Measurements from ENCODE around the gene TBC1D4. TPM values are rescaled to one million over a fixed set of nuclear protein-coding genes. Genes with fewer than 3 reads are reported as not detected.

The TBC1D4 gene
- total and polyA plus RNA-seq, 2 donors (not counting 1 experiment from before 2014, with no cell fraction given), result 10.3 to 15.4 TPM

DNA sequence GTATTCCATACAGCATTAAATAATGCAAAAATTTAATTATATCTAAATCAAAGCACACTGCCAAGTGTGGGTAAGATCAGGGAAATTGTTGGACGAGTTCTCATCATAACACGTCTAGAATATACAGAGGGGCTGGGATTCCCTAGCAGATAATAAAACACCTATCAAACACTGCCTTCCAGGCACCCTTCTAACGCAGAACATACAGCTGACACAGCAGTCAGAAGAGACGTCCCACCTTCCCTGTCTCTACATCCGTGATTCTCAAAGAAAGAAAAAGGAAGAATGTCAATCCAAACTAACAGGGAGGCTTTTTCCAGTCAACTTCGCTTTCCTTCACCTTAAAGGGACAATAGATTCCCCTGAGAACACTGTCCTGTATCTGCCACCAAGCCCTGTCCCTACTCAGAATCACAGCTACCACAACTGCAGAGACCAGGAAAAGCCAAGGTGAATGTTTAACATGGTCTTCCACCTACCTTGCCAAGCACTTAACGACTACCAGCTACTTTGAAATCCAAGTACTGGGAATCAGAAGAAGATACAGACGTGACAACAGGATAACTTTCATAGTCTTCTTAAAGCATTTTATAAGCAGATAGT lies 38.5 kb downstream of the TBC1D4 start:
- H3K4me1 ChIP-seq (ENCODE audit: control insufficient read depth, extremely low read depth, insufficient read depth, low read length), result peaks cover 4% of the 10 kb centered on the region
- no peak overlapping the region for H3K4me2 ChIP-seq (ENCODE audit: extremely low read depth, insufficient read depth, low read length)
- H4K20me1 ChIP-seq (ENCODE audit: control insufficient read depth, extremely low read depth, insufficient read depth, low read length), result no peaks in the 10 kb centered on the region
- no peaks in the 10 kb centered on the region for H3K27me3 ChIP-seq (ENCODE audit: control insufficient read depth, insufficient read depth, low read length)
- H2AFZ ChIP-seq (ENCODE audit: low read length), result no peak overlapping the region
- H3K79me2 ChIP-seq (ENCODE audit: control insufficient read depth, insufficient read depth, low read length), result no peaks in the 10 kb centered on the region
- no peak for DNase-seq (ENCODE audit: low read depth in 2 of 2)
- H3K36me3 ChIP-seq (ENCODE audit: control insufficient read depth, insufficient read depth, low read length), result no peaks in the 10 kb centered on the region
- no peak overlapping the region for H3K9ac ChIP-seq (ENCODE audit: insufficient read depth, low read length)
- H3K9me3 ChIP-seq (ENCODE audit: control insufficient read depth, insufficient read depth, low read depth, low read length), result no peaks in the 10 kb centered on the region
- H3K4me3 ChIP-seq (replicated peaks in 1 of 4; ENCODE audit: control extremely low read depth in 1 of 4, insufficient read depth in 1 of 4, low read depth in 3 of 4, low read length in 4 of 4), result no peak overlapping the region
- no peak overlapping the region for H3K27ac ChIP-seq (ENCODE audit: insufficient read depth, low read length)
- TF ChIP-seq, protein P1, sequence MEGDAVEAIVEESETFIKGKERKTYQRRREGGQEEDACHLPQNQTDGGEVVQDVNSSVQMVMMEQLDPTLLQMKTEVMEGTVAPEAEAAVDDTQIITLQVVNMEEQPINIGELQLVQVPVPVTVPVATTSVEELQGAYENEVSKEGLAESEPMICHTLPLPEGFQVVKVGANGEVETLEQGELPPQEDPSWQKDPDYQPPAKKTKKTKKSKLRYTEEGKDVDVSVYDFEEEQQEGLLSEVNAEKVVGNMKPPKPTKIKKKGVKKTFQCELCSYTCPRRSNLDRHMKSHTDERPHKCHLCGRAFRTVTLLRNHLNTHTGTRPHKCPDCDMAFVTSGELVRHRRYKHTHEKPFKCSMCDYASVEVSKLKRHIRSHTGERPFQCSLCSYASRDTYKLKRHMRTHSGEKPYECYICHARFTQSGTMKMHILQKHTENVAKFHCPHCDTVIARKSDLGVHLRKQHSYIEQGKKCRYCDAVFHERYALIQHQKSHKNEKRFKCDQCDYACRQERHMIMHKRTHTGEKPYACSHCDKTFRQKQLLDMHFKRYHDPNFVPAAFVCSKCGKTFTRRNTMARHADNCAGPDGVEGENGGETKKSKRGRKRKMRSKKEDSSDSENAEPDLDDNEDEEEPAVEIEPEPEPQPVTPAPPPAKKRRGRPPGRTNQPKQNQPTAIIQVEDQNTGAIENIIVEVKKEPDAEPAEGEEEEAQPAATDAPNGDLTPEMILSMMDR (conservative IDR thresholded peaks at IDR 0.05 in 1 of 2, IDR thresholded peaks at IDR 0.05 in 1 of 2; ENCODE audit: low read depth in 1 of 2, low read length in 2 of 2), result no peak
- TF ChIP-seq EZH2 (IDR thresholded peaks at IDR 0.05; ENCODE audit: low read length, missing control alignments), result no peak

DNA sequence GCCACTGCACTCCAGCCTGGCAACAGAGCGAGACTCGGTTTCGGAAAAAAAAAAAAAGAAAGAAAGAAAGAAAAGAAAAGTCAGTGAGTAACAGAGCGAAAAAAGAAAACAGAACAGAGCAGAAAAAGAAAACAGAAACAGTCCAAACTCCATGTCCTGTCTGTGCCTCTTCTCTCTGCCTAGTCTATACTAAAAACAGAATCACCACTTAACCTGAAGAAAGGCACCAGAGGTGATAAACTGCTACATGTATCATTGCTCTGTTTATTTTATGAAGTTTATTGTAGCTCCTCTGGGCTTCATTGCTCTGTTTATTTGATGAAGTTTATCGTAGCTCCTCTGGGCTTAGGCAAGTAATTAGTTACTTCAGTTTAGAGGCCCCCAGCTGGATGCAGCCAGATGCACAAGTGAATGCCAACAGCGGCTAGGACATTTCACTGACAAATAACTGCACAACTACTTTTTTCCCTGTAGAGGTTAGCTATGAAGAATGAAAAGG lies 39.2 kb downstream of the TBC1D4 start:
- Histone ChIP-seq H3K36me3 (ENCODE audit: control insufficient read depth, insufficient read depth, low read length) (no peaks in the 10 kb centered on the region), H3K27ac (ENCODE audit: insufficient read depth, low read length) (no peak overlapping the region), H3K4me2 (ENCODE audit: extremely low read depth, insufficient read depth, low read length) (no peak overlapping the region), H3K4me1 (ENCODE audit: control insufficient read depth, extremely low read depth, insufficient read depth, low read length) (peaks cover 4% of the 10 kb centered on the region), H3K9me3 (ENCODE audit: control insufficient read depth, insufficient read depth, low read depth, low read length) (no peaks in the 10 kb centered on the region), H3K4me3 (replicated peaks in 1 of 4; ENCODE audit: control extremely low read depth in 1 of 4, insufficient read depth in 1 of 4, low read depth in 3 of 4, low read length in 4 of 4) (no peak overlapping the region), H3K9ac (ENCODE audit: insufficient read depth, low read length) (no peak overlapping the region), H3K27me3 (ENCODE audit: control insufficient read depth, insufficient read depth, low read length) (no peaks in the 10 kb centered on the region), H4K20me1 (ENCODE audit: control insufficient read depth, extremely low read depth, insufficient read depth, low read length) (no peaks in the 10 kb centered on the region), H2AFZ (ENCODE audit: low read length) (no peak overlapping the region), H3K79me2 (ENCODE audit: control insufficient read depth, insufficient read depth, low read length) (no peaks in the 10 kb centered on the region)
- no peak for TF ChIP-seq EZH2 (IDR thresholded peaks at IDR 0.05; ENCODE audit: low read length, missing control alignments)
- TF ChIP-seq, protein P1 (conservative IDR thresholded peaks at IDR 0.05 in 1 of 2, IDR thresholded peaks at IDR 0.05 in 1 of 2; ENCODE audit: low read depth in 1 of 2, low read length in 2 of 2), result no peak
- peak in 1 of 2 donors; percentile 46 for DNase-seq (ENCODE audit: low read depth in 2 of 2)

DNA sequence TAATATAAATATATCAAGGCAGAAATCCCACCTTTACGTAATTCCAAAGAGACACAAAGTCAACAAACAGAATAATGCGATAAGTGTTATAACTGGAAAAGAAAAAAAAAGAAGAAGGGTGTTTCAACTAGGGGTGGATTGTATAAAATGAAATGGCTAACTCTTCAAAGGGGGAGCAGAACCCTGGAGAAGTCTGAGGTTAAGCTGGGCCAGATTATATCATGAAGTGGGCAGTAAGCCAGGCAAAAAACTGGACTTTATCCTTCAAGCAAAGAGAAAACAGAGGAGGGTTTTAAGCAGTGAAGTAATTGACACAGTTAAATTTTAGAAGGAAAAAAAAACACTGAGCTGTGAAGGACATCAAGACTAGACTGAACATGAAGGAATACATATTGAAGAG lies 41.9 kb downstream of the TBC1D4 start:
- Histone ChIP-seq H2AFZ (ENCODE audit: low read length) (no peak overlapping the region), H4K20me1 (ENCODE audit: control insufficient read depth, extremely low read depth, insufficient read depth, low read length) (no peaks in the 10 kb centered on the region), H3K79me2 (ENCODE audit: control insufficient read depth, insufficient read depth, low read length) (no peaks in the 10 kb centered on the region), H3K9me3 (ENCODE audit: control insufficient read depth, insufficient read depth, low read depth, low read length) (no peaks in the 10 kb centered on the region), H3K27ac (ENCODE audit: insufficient read depth, low read length) (no peak overlapping the region), H3K4me2 (ENCODE audit: extremely low read depth, insufficient read depth, low read length) (no peak overlapping the region), H3K4me1 (ENCODE audit: control insufficient read depth, extremely low read depth, insufficient read depth, low read length) (peaks cover 2% of the 10 kb centered on the region), H3K27me3 (ENCODE audit: control insufficient read depth, insufficient read depth, low read length) (no peaks in the 10 kb centered on the region), H3K36me3 (ENCODE audit: control insufficient read depth, insufficient read depth, low read length) (no peaks in the 10 kb centered on the region), H3K4me3 (replicated peaks in 1 of 4; ENCODE audit: control extremely low read depth in 1 of 4, insufficient read depth in 1 of 4, low read depth in 3 of 4, low read length in 4 of 4) (no peak overlapping the region), H3K9ac (ENCODE audit: insufficient read depth, low read length) (no peak overlapping the region)
- TF ChIP-seq, protein P1 (conservative IDR thresholded peaks at IDR 0.05 in 1 of 2, IDR thresholded peaks at IDR 0.05 in 1 of 2; ENCODE audit: low read depth in 1 of 2, low read length in 2 of 2), result no peak
- TF ChIP-seq EZH2 (IDR thresholded peaks at IDR 0.05; ENCODE audit: low read length, missing control alignments), result no peak
- no peak for DNase-seq (ENCODE audit: low read depth in 2 of 2)

All from fibroblast of lung (primary cell).